GM12891 (cell line): ENCODE data around the gene TMEM31.

Experiments
- PAX5 ChIP-seq: IDR thresholded peaks from 2 replicates; pipeline ENCODE4 v1.6.1; 2011; ENCODE audit warnings: low read length, moderate library complexity, mild to moderate bottlenecking; ENCODE audit not compliant: insufficient read depth, severe bottlenecking
- POLR2A ChIP-seq: IDR thresholded peaks from 2 replicates; pipeline ENCODE4 v1.6.1; 2011; ENCODE audit warnings: low read depth, low read length, control low read depth
- POLR2AphosphoS5 ChIP-seq: IDR thresholded peaks from 2 replicates; pipeline ENCODE4 v1.6.1; 2011; ENCODE audit warnings: low read depth, low read length, control low read depth
- POU2F2 ChIP-seq: IDR thresholded peaks from 2 replicates; pipeline ENCODE4 v1.6.1; 2011; ENCODE audit warnings: low read depth, mild to moderate bottlenecking, control low read depth, low read length, moderate library complexity
- SPI1 ChIP-seq: IDR thresholded peaks from 2 replicates; pipeline ENCODE4 v1.6.1; 2011; ENCODE audit warnings: low read depth, low read length, control low read depth
- TAF1 ChIP-seq: IDR thresholded peaks from 2 replicates; pipeline ENCODE4 v1.6.1; 2011; ENCODE audit warnings: low read depth, low read length, control low read depth

- TF ChIP-seq POLR2A (no peak), POLR2AphosphoS5 (no peak), TAF1 (no peak), POU2F2 (no peak), PAX5 (no peak), SPI1 (no peak)
These were observed 41.0 kb upstream of the TMEM31 start for GRCh38 chrX:103669745-103670144.
